HG03558 (cell line): ENCODE data around the gene SLC7A5.
A peak's percentile ranks its signal among the peaks of the same experiment; 100 is the strongest.
"Not testable (repeated sequence)": the region's sequence is repeated elsewhere in the genome, so short reads cannot be mapped to it uniquely, and the experiment has no call there.

Experiments used
- ATAC-seq: cut with Tn5 transposase; IDR thresholded peaks from one replicate; pipeline ENCODE4 v1.9.1; 2021; ENCODE audit warnings: moderate number of reproducible peaks; ENCODE audit not compliant: unreplicated experiment; ENCODE audit errors: extremely low read depth

Gene SLC7A5

GRCh38 chr16:87862597-87863326 lies 6.5 kb downstream of the SLC7A5 start:
- not testable (repeated sequence) for ATAC-seq

DNA sequence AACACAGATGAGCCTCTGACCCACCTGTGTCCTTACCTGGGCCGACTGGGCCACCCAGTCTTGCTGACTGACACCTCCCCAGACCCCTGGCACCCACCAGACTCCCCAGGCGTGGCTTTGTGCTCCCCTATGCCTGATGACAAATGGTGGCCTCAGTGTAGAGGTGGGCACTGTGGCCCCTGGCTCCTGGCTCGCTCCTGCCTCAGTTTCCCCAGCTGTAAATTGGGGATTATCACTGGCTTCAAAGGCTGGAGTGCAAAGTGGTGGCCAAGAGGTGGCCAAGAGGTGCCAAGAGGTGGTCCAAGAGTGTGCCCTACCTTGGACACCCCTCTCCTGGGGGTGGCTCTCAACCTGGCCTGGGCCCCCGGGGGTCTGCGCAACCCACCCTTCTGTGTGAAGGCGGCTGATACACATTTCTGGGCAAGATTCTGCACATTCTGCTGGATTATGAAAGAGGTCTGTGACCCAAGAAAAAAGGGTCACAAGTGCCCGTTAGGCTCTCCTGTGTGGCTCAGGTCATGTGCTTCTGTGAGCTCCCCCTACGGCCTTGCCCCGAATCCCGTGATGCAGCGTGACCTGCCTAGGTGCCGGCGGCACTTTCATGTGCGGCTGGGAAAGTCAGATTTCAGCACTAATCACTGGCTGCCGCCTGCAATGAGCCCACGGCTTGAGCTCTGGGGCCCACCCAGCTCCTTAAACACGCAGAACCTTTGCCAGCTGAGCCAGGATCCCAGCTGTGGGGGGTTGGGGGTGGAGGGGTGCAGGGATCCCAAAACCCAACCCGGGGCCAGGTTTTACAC lies 7.8 kb downstream of the SLC7A5 start:
- ATAC-seq = not testable (repeated sequence)

- ATAC-seq = no peak
These were observed 8.6 kb downstream of the SLC7A5 start for GRCh38 chr16:87860553-87861299.

DNA sequence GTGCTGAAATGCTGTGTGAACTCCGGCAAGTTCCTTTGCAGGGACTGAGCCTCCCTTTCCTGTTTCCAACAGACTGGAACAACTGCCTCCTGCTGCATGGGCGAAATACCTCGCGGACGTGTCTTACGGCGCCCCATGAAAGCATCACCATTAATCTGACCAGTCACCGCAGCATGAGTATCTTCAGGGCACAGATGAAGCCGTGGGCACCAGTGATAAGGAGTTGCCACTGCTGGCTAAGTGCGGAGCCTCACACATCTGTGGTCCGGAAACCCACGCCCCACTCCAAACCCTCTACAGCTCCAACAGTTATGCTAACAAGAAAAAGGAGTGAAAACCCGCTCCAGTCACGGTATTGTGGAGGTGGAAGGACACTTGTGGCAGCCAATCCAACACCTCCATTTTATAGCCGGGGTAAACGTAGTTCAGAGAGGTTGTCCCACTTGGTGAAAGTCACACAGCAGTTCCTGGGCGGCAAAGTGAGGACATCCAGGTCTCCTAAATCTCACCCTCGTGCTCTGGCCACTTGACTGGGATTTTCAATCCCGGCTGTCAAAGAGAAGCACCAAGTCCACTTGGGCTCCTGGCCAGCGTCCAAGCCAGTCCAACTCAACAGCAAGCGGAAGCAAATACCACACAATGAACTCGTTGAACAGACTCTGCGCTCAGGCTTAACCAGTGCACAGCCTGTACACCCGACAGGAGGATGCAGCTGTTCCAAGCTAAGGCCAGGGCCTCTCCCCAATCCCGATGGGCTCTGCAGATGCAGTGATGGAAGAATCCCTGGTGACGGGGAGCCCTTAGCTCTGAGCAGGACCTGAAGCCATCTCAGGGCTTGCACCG lies 10.9 kb downstream of the SLC7A5 start:
- not testable (repeated sequence) for ATAC-seq

DNA sequence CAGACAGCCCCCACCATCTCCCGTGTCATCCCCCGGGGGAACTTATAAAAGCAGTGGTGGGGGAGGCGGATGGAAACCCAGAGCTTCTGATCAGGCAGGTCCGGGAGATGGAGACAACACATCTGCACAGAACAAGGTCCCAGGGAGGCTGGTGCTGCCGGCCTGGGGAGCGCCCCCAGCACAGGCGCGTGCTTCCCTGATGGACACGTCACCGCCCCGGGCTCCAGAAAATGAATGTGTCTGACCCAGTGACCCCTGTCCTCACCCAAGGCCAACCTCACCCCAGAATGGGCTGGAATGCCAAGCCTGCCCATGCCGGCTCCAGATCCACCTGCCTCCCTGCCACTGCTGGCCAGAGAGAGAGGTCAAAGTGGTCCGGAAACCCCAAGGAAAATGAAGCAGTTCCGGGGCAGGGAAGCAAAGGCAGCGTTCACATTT lies 12.5 kb downstream of the SLC7A5 start:
- ATAC-seq = no peak

DNA sequence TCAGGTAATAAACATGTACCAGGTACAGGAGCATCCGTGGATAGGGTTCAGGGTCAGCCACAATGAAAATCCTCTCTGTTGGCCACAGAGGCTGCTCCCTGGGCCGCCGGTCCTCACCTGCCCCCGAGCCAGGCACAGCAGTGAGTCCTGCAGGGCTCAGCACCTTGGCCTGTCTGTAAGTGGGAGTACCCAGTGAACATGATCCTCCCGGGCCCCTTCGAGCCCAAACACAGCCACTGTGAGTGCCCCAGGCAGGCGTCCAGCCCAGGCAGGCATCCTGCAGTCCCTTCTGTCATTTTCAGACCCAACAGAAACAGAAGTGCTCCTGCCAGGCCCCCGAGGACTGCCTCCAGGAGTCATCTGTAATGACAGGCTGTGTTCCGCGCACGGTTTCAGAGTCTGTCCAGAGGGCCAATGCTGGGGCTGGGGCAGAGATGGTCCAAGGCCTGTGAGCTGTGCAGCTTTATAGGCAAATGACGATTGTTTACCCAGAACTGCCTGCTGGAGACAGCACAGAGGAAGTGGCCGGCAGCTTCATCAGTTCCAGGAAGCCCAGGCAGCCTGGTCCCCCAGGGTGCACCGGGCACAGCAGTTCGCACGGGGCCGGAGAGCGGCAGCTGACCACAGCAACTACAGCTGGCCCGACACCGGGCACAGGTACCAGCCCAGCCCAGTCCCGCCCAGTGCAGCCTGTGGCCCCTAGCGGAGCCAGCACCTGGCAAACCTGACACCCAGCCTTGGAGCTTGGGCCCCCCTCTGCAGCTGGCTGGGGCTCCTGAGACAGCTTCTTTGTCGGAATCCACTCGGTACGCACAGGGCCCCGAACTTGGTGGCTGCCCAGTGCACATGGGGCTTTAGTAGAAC lies 13.2 kb downstream of the SLC7A5 start:
- no peak for ATAC-seq

DNA sequence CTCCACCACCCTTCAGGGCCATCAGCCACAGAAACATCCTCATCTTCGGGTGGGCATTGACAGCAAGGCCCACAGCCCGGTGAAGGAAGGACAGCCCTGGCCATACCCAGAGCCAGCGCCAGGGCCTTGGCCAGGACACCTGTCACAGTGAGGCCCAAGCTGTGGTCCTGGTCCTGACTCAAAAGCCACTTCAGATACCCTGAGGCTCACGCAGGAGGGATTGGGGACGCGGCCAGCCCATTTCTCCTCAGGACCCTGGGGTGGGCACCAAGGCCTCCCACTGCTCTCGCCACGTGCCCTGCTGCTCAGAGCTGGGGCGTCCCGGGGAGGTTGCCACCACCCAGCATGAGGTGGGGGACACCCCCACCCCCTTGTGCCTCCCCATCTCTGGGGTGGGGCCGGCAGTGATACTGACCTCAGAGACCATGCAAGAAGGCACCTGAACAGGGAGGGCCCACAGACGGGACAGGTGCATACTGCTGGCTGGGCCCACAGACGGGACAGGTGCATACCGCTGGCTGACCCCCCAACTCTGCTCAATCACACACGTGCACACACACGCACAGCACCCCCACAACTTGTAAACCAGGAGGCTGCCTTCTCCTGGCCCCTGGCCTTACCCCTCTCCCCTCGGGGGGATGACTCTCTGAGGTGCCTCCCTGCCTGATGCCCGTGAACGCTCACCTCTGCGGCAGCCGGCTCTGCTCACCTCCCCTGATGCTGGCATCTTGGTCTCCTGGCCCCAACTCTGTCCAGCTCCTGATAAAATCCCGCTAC lies 14.2 kb downstream of the SLC7A5 start:
- ATAC-seq = no peak

DNA sequence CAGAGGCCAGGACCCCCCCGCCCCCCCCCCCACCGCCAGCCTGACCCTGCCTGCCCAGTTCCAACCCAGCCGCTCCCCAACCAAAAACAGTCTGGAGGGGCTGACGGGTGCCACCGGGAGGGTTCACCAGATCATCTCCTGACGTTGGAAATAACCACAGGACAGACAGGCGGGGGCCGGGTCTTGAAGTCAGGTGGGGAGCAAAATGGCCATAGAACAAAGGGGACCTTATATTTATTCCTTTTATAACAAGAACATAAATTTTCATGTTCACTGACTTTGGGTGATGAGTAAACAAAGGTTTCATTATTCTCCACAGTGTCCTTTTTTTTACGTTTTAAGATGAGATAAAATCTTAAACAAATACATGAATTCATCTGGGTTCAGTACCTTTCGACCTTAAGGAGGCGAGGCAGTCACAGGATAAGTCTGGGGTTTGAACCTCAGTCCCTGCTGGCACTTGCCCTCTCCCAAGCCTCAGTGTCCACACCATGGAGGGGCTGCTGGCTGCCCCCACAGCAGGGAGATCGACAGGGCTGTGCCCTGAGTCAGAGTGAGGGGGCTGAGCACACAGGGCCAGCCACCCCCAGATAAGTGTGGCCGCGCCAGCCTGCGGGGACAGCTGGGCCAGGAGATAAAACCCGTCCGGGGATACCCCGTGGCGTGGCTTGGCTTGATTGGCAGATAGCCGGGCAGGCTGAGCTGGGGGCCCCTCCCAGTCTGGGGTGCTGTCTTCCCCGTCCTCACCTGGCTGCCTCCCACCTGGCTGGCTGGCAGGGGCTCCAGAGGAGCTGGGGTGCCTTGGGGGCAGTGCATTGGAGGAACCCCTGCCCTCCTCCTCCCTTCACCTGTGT lies 15.0 kb downstream of the SLC7A5 start:
- no peak for ATAC-seq

- peak; percentile 49 for ATAC-seq
These were observed 15.8 kb downstream of the SLC7A5 start for GRCh38 chr16:87853411-87854052.

DNA sequence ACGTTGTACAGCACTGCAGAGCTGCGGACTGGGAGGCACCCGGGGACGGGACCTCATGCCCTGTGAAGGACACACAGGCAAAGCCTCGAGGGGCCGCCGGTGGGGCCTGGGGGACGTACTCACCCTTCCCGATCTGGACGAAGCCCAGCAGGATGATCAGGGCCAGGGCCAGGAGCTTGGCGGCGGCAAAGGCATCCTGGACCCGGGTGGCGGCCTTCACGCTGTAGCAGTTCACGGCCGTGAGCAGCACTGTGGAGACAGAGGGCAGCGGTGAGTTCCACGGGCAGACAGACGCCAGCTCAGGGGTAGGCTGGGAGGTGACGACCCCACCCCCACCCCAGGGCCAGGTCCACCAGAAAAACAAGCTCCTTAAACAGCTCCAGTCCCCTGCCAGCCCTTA lies 17.7 kb downstream of the SLC7A5 start:
- ATAC-seq = no peak

- no peak for ATAC-seq
These were observed 18.1 kb downstream of the SLC7A5 start for GRCh38 chr16:87851141-87851587.

DNA sequence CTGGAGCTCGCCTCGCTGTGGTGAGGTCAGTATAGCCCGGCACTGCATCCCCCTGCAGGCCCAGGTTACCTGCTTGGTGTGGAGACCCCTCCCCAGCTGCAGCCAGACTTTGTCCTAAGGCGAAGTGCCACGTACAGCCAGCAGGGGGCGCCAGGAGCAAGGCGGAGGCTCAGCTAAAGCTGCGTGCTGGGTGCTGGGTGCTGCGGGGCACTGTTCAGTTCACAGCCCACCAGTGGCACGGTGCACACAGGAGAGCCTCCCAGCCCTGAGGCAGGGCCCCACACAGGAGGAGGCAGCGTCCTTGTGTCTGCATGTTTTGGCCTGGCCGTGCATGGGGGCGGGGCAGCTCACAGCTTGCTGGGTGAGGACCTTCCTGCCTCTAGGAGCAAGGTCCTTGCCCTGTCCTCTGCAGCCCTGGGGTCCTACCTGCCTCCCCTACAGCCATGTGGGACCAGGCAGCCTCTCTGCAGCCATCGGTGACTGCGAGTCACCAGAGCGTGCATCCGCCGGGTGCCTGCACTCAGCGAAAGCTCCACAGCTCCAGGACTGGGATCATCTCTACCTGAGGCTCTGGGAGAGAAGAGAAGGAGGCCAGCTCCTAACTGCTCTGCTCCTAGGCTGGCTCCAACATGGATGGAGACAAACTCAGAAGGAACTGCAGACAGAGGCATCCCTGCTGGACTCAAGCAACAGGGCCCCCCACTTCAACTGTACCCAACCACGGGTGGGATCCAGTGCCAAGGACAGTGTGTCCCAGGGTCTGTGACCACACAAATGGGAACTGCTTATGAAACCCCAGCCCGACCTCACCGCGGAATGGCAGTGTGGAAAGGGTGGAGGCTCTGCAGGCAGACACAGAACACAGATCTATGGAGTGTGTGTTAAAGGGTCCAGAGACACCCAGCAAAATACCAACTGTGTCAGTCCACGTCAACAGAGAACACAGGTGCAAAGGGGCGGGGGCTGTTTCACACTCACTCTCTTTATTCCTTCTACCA lies 19.0 kb downstream of the SLC7A5 start:
- no peak for ATAC-seq

DNA sequence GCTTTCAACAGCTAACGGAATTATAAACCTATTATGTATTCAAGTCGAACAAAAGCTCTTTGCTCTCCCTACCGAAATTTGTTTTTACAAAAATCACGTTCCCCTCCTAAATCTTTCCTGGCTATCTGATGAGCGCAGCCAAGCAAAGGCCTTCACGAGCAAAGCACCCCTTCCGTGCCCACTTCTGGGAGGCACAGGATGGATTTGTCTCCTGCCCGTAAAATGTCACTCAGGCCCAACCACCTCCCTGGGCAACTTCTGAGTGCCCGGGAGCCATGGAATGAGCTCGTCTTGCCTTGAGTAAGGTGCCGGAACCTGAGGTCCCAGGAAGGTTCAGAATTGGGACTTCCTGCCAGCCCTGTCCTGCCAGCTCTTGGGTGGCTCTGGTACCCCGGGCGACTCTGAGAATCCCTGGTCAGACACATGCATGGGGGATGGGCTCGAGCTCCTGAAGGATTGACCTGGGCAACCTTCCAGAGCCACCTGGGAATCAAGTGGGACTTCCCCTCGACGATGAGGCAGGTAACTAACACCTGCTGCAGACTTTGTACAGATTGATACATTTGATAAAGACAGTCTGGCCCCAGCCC lies 19.8 kb downstream of the SLC7A5 start:
- ATAC-seq = no peak

- no peak for ATAC-seq
These were observed 20.5 kb downstream of the SLC7A5 start for GRCh38 chr16:87848676-87849345.
